Measurements from ENCODE around the gene C9orf153. TPM values are rescaled to one million over a fixed set of nuclear protein-coding genes. Genes with fewer than 3 reads are reported as not detected.

Gene C9orf153
- total and polyA plus RNA-seq, 2 of the 13 experiments (the other 11 are each of a cell fraction or from before 2014, with no cell fraction given) = 0.17 to 0.44 TPM

- TF ChIP-seq THAP9 (CRISPR knock-in tag; IDR thresholded peaks at IDR 0.05; ENCODE audit: borderline replicate concordance) = peak; percentile 87; the same call in 1 of the 2 replicates
- TF ChIP-seq SALL1 (CRISPR knock-in tag; IDR thresholded peaks at IDR 0.05) = peak; percentile 52
- TF ChIP-seq ZNF737 (CRISPR knock-in tag; IDR thresholded peaks at IDR 0.05; ENCODE audit: borderline replicate concordance) = no peak
- TF ChIP-seq SKI (IDR thresholded peaks at IDR 0.05; ENCODE audit: partially characterized antibody) = peak; percentile 54
- no peak for TF ChIP-seq ZNF713 (CRISPR knock-in tag; IDR thresholded peaks at IDR 0.05)
- no peak for TF ChIP-seq BORCS8-MEF2B (CRISPR knock-in tag; IDR thresholded peaks at IDR 0.05)
- TF ChIP-seq MAX (IDR thresholded peaks at IDR 0.05) = peak; percentile 76
- TF ChIP-seq ZNF639 (CRISPR knock-in tag; conservative IDR thresholded peaks at IDR 0.05) = peak; percentile 59; the same call in 1 of the 2 replicates
- no peak for TF ChIP-seq MLX (CRISPR knock-in tag; IDR thresholded peaks at IDR 0.05)
- TF ChIP-seq SYNCRIP (IDR thresholded peaks at IDR 0.05; ENCODE audit: insufficient read depth, low read depth, low read length) = no peak
- TF ChIP-seq BCLAF1 (IDR thresholded peaks at IDR 0.05) = no peak
- 0 out of 2 replicates have a peak, but pooled peaks have one; percentile 26 for TF ChIP-seq SMAD9 (CRISPR knock-in tag; IDR thresholded peaks at IDR 0.05)
- no peak for TF ChIP-seq ZNF264 (CRISPR knock-in tag; IDR thresholded peaks at IDR 0.05)
- peak; percentile 75 for TF ChIP-seq ARHGAP35 (CRISPR knock-in tag; IDR thresholded peaks at IDR 0.05; ENCODE audit: borderline replicate concordance)
- no peak for TF ChIP-seq ZSCAN20 (CRISPR knock-in tag; IDR thresholded peaks at IDR 0.05; ENCODE audit: borderline replicate concordance)
- peak; percentile 77; the same call in 1 of the 2 replicates for TF ChIP-seq FOXC1 (CRISPR knock-in tag; IDR thresholded peaks at IDR 0.05; ENCODE audit: borderline replicate concordance)
Observed at GRCh38 chr9:86282077-86282978, 22.9 kb upstream of the C9orf153 start, which contains the start of gene ISCA1 (continued).
